GM12874 (cell line): Measurements from ENCODE around the gene GARIN3.

ENCODE experiments used
- CTCF ChIP-seq: IDR thresholded peaks from 2 replicates; pipeline ENCODE4 v1.5.1; 2011; ENCODE audit warnings: low read depth, mild to moderate bottlenecking, control low read depth, low read length, moderate library complexity; ENCODE audit not compliant: insufficient read depth

Gene GARIN3

GRCh38 chr5:157193699-157194424, 27.8 kb upstream of the GARIN3 start:
- no peak for TF ChIP-seq CTCF

- TF ChIP-seq CTCF: no peak
Measured at GRCh38 chr5:157189223-157189622, 23.2 kb upstream of the GARIN3 start.

- no peak for TF ChIP-seq CTCF
Measured at GRCh38 chr5:157188270-157188669, 22.2 kb upstream of the GARIN3 start.

GRCh38 chr5:157187046-157187754, 21.1 kb upstream of the GARIN3 start:
- TF ChIP-seq CTCF: no peak

- TF ChIP-seq CTCF: no peak
Measured at GRCh38 chr5:157186309-157187045, 20.4 kb upstream of the GARIN3 start.

- no peak for TF ChIP-seq CTCF
Measured at GRCh38 chr5:157184117-157184670, 18.1 kb upstream of the GARIN3 start.
